Measurements from ENCODE around the gene CDK11B.

- no peak for TF ChIP-seq EZH2 (IDR thresholded peaks at IDR 0.05; ENCODE audit: borderline replicate concordance, insufficient read depth, low read depth, low read length, poor library complexity, severe bottlenecking)
- TF ChIP-seq CTCF (IDR thresholded peaks at IDR 0.05): no peak
Measured at GRCh38 chr1:1626207-1627141, 32.3 kb downstream of the CDK11B start.

All from B cell (primary cell).